DMS114 treated with DMSO at 0.1 percent for 48 hours (cell line): ENCODE results near the gene LRRC38.
"Not testable (repeated sequence)": the region's sequence is repeated elsewhere in the genome, so short reads cannot be mapped to it uniquely, and the experiment has no call there.

ENCODE experiments used
- DNase-seq: peaks from one replicate; lab custom pipeline; 2025; ENCODE audit not compliant: unreplicated experiment; lab: John Stamatoyannopoulos, UW

The LRRC38 gene

DNA sequence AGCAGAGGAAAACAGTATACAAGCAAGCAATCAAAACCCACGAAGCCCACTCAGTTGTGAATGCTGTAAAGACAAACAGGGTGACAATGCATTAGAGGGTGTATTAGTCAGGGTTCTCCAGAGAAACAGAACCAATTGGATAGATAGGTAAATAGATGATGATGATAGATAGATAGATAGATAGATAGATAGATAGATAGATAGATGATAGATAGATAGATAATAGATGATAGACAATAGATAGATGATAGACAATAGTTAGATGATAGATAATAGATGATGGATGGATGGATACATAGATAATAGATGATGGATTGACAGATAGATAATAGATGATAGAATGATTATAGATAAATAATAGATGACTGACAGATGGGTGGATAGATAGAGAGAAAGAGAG lies 48.3 kb downstream of the LRRC38 start:
- DNase-seq = no peak

DNA sequence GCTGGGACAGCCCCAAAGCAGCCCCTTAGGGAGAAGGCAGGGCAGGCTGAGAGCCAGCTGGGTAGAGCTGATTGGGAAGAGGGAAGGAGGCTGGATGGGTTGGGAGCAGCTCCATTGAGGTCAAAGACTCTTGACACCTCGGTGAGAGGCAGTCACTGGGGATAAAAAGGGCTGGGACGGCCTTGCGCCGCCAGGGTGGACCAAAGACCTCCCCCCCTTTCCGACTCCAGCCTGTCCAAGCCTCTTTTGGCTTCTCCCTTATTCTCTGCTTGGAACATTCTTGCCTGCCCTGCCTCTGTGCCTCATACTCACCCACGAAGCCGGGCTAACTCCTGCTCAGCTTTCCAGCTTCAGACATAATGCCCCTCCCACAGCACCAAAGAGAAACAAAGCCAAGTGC lies 51.1 kb downstream of the LRRC38 start:
- DNase-seq = no peak

DNA sequence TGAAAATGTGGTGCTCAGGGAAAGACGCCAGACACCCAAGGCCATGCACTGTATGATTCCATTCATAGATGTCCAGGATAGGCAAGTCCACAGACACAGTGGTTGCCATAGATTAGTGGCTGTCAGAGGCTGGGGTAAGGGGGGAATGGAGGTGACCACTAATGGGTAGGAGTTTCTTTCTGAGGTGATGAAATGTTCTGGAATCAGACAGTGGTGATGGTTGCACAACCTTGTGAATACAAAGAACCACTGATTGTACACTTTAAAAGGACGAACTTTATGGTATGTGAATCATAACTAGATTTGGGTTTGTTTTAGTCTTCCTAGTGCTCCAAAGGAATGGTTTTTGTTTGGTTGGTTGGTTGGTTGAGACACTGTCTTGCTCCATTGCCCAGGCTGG lies 51.8 kb downstream of the LRRC38 start:
- DNase-seq = no peak

DNA sequence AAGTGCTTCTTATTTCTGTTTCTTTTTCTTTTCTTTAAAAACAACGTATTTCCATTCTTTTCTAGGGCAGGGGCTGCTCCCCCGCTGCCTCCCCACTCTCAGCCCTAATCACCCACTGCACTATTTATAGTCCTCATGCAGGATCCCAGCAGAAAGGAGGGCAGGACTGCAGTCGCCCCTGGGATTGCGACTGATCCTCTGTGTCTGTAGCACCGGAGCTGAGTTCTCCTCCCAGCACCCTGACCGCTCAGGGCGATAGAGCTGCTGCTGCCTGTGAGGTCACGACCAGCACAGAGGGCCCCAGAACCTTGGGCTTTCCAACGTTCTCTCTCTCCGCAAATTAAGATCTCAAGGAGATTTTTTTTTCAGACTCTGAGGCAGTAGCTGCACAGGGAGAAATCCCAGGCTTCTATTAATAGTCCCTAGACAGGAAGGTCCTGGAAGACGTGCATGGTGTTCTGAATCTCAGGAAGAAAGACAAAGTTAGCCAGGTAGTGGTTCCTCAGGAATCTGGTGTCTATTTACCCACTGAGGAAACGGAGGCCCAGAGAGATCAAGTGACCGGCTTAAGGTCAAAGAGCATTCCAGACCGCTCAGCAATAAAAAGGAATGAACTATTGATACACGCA lies 56.8 kb downstream of the LRRC38 start:
- no peak for DNase-seq

DNA sequence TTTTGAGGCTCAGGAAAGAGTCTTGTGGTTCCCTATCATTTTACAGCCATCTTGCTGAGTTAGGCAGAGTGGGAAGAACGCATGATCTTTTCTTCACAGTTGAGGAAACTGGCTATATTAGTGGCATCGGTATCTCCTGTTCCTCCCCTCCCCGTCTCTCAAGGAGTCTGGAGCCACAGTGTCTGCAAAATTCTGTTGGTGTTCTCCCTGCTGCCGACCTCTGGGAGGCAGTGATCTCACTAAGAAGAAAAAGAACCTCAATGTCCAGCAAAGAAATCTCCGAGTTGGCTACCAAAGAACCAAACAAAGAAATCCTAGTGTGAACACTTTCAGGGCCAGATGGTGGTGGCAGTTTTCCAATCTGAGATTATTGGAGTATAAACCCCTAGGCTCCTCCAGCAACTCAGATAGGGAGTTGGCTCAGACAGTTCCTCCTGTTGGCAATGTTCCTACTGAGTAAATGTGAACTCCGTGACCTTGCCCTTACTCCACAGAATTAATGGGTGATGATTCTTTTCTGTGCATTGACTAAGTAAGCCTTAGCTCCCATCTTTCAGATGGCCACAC lies 62.3 kb downstream of the LRRC38 start:
- no peak for DNase-seq

DNA sequence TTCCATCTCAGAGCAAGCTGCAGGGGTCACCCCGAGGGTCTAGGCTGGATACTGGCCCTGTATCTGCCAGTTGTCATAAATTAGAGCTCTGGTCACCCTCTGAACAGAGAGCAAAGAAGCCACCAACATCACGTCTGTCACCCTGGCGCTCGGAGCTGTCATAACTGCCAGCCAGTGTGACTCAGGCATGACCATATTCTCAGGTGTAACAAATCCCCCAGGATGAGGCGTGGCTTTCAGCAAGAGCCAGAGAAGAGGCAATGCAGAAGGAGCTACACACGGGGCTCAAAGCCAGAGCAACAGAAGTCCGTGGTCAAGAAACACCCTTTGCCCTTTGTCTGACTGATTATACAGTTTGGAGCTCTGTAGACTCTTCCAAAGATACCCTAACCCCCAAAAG lies 63.6 kb downstream of the LRRC38 start:
- DNase-seq = no peak

DNA sequence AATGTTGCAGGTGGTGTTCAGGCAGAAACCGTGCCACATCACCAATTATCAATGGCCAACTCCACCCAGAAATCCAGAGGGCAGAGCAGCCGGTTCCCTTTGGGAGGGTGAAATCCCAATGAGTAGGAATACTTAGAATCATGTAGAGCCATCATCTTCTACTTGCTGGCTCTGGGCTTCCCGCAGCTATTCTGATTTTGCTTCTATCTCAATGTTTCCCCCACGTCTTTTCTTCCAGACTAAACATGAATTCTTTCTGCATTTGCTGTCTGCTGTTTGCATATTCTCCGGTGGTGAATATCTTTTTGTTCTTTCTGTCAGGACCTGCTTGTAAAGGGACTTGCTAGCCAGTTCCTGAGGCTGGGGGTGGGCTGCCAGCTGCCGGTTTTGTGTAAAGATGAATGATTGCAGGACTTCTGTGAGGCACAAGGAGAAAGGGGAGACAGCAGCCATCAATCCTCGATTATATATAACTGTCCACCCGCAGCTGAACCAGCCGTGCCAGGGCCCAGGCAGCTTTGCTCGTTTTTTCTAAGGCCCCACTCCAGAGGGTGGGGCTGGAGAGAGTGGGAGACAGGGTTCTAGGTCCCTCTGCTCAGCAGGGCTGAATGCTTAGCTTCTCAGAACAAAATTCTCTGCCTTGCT lies 70.3 kb downstream of the LRRC38 start:
- DNase-seq = no peak

DNA sequence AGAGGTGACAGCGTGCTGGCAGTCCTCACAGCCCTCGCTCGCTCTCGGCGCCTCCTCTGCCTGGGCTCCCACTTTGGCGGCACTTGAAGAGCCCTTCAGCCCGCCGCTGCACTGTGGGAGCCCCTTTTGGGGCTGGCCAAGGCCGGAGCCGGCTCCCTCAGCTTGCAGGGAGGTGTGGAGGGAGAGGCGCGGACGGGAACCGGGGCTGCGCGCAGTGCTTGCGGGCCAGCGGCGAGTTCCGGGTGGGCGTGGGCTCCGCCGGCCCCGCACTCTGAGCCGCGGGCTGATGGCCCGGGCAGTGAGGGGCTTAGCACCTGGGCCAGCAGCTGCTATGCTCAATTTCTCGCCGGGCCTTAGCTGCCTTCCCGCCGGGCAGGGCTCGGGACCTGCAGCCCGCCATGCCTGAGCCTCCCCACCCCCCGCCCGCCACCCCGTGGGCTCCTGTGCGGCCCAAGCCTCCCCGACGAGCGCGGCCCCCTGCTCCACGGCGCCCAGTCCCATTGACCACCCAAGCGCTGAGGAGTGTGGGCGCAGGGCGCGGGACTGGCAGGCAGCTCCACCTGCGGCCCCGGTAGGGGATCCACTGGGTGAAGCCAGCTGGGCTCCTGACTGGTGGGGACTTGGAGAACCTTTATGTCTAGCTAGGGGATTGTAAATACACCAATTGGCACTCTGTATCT lies 74.6 kb downstream of the LRRC38 start:
- not testable (repeated sequence) for DNase-seq

DNA sequence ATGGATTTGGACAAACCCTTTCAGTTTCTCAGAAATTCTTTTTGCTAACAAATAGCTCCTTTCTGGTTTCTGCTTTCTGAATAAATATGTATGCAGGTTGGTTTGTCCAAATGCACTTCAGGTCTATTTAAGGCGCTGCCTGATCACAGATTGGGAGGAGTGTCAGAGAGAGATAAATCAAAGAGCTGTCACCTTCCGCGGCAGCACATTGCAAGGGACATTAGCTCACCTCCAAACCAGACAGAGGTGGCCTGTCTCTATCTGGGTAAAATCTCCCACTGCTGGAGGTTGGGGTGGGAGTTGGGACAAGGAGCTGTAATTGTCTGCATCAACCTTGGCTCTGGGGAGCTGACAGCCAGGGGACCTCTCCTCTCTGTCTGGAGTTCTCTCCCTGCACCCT lies 78.3 kb downstream of the LRRC38 start:
- DNase-seq = no peak

DNA sequence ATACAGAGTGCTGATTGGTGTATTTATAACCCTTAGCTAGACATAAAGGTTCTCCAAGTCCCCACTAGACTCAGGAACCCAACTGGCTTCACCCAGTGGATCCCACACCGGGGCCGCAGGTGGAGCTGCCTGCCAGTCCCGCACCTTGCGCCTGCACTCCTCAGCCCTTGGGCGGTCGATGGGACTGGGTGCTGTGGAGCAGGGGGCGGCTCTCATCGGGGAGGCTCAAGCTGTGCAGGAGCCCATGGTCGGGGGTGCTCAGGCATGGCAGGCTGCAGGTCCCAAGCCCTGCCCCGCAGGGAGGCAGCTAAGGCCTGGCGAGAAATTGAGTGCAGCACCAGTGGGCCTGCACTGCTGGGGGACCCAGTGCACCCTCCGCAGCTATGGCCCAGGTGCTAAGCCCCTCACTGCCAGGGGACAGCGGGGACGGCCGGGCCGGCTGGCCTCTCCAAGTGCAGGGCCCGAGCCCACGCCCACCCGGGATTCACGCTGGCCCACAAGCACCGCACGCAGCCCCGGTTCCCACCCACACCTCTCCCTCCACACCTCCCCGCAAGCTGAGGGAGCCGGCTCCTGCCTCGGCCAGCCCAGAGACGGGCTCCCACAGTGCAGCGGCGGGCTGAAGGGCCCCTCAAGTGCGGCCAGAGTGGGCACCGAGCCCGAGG lies 80.0 kb downstream of the LRRC38 start:
- not testable (repeated sequence) for DNase-seq

DNA sequence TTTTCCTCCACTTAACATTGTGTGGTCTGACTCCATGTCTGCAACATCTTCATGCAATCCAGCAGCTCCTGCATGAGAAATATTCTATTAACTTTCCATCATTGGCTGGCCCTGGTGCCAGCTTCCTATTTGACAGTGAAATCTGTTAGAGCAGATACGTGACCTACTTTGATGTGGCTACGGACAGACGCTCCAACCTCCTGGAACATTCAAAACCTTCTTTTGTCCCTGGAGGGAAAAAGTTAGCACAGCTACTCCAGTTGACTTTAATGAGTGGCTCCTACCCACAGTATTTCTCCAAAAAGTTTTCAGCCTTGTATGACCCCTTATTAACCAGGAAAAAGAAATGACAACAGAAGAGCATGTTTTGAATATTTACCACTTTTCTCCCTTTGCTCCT lies 81.6 kb downstream of the LRRC38 start:
- DNase-seq = no peak

DNA sequence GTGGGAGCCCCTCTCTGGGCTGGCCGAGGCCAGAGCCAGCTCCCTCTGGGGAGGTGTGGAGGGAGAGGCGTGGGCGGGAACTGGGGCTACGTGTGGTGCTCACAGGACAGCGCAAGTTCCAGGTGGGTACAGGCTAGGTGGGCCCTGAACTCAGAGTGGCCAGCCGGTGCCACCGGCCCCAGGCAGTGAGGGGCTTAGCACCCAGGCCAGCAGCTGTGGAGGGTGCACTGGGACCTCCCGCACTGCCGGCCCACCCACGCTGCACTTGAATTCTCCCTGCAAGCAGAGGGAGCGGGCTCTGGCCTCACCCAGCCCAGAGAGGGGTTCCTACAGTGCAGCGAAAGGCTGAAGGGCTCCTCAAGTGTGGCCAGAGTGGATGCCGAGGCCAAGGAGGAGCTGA lies 83.3 kb downstream of the LRRC38 start:
- DNase-seq = no peak
